Spleen (tissue), 11 donors: ENCODE results near the gene RGS1. TPM values are rescaled to one million over a fixed set of nuclear protein-coding genes. Genes with fewer than 3 reads are reported as not detected.

Experiments
- DNase-seq: peaks from one replicate; pipeline ENCODE4 v3.0.0-alpha.2; 2020
- H3K27ac ChIP-seq, 8 donors: fragments of 200-600 bp; sonication (generic) in 7 of 8; 1 replicate in 4 of 8; 2 replicates in 4 of 8; pipeline versions ENCODE4 v1.5.0 to v1.8.0; 2016 to 2021; ENCODE audit warnings: inconsistent platforms in 4 of 8, mild to moderate bottlenecking in 4 of 8, moderate library complexity in 1 of 8
- H3K27me3 ChIP-seq, 7 donors: fragments of 200-600 bp; sonication (generic) in 6 of 7; replicated peaks in 1 of 7; 1 replicate in 4 of 7; 2 replicates in 3 of 7; pipeline versions ENCODE4 v1.5.0 to v1.8.0; 2016 to 2021; ENCODE audit warnings: inconsistent platforms in 3 of 7, mild to moderate bottlenecking in 1 of 7
- H3K36me3 ChIP-seq, 6 donors: fragments of 200-600 bp; sonication (generic) in 5 of 6; 1 replicate in 4 of 6; 2 replicates in 2 of 6; pipeline versions ENCODE4 v1.5.0 to v1.8.0; 2016 to 2021; ENCODE audit warnings: inconsistent platforms in 2 of 6
- H3K4me1 ChIP-seq, 6 donors: fragments of 200-600 bp; sonication (generic) in 5 of 6; 1 replicate in 3 of 6; 2 replicates in 3 of 6; pipeline versions ENCODE4 v1.5.0 to v1.8.0; 2016 to 2021; ENCODE audit warnings: inconsistent platforms in 3 of 6
- H3K4me3 ChIP-seq, 8 donors: fragments of 200-600 bp; sonication (generic) in 7 of 8; 1 replicate in 4 of 8; 2 replicates in 4 of 8; pipeline versions ENCODE4 v1.5.0 to v1.8.0; 2016 to 2021; ENCODE audit warnings: inconsistent platforms in 4 of 8, mild to moderate bottlenecking in 4 of 8, moderate library complexity in 2 of 8
- H3K9me3 ChIP-seq, 8 donors: fragments of 200-600 bp; sonication (generic) in 7 of 8; 1 replicate in 4 of 8; 2 replicates in 4 of 8; pipeline versions ENCODE4 v1.5.0 to v1.8.0; 2016 to 2021; ENCODE audit warnings: inconsistent platforms in 4 of 8
- POLR2A ChIP-seq, 3 donors: fragments of 450-650 bp; IDR thresholded peaks; one replicate each; pipeline ENCODE4 v1.5.1; 2017; ENCODE audit warnings: antibody characterized with exemption in 3 of 3, mild to moderate bottlenecking in 1 of 3
- POLR2AphosphoS5 ChIP-seq, 3 donors: sonication (generic); formaldehyde crosslinking; IDR thresholded peaks; one replicate each; pipeline ENCODE4 v1.5.1; 2017; ENCODE audit warnings: antibody characterized with exemption in 3 of 3
- WGBS, 5 donors: extraction: QIAGEN DNeasy Blood & Tissue Kit in 3 of 5; methylation state at CpG; one replicate each; pipeline versions ENCODE4 v1.1.5 to v1.1.7; 2013 to 2018; 5-methylcytosine and 5-hydroxymethylcytosine counted together
- intact Hi-C: fragments of 100-400 bp; cut with DNase I; formaldehyde crosslinking; loops from one replicate; pipeline ENCODE4 v1.15.0; 2023; ENCODE audit warnings: low total_unique reads
- polyA plus RNA-seq, 3 donors: library from polyadenylated mRNA; stranded (reverse); fragments of 200-250 nt; gene quantifications; one replicate each; pipeline ENCODE4 v1.2.1, GENCODE V29; 2013
- total RNA-seq, 7 donors: library from RNA; depleted of rRNA in 3 of 7; stranded (reverse); fragments of >200 nt in 3 of 7; fragmentation: NEBNext Ultra II Directional in 4 of 7; extraction: Animal tissue kit (Norgen Biotek cat#: 25700) in 4 of 7; gene quantifications; one replicate each; pipeline versions ENCODE4 v1.1.0 to v1.2.1, GENCODE V29; 2016 to 2021
- TF ChIP-seq, protein P1 (sequence below), 11 experiments: fragments of 200-600 bp in 7 of 11; fragments of 450-650 bp in 4 of 11; sonication (generic) in 4 of 11; IDR thresholded peaks in 8 of 11; conservative IDR thresholded peaks in 3 of 11; 1 replicate in 7 of 11; 2 replicates in 4 of 11; pipeline versions ENCODE4 v1.4.0 to v1.8.0; 2016 to 2021; ENCODE audit warnings: antibody characterized with exemption in 11 of 11, inconsistent platforms in 4 of 11, mild to moderate bottlenecking in 1 of 11
- donor health status: healthy with polysubstance abuse.
- donor health status: DM: no; HTN: no; CAD: no; lungs with moderate emphysema.
- donor health status: DM: no; HTN: no; CAD: no.
- donor health status: Bipolar disorder and iron deficiency.
- donor health status: healthy.
- donor health status: DM: no; HTN: no; CAD: no.
- donor health status: DM: yes; HTN: yes; CAD: no.

Gene RGS1
- total and polyA plus RNA-seq, 10 donors, result 15.9 to 261 (median 68.2) TPM

- H3K4me1 ChIP-seq, result no peaks in the 10 kb centered on the region
- H3K36me3 ChIP-seq, result no peaks in the 10 kb centered on the region
- intact Hi-C loops, result no loop called here
- H3K27ac ChIP-seq, result no peak overlapping the region
- no peak for DNase-seq
- no peaks in the 10 kb centered on the region for H3K27me3 ChIP-seq
- no peaks in the 10 kb centered on the region for H3K9me3 ChIP-seq
- H3K4me3 ChIP-seq, result no peak overlapping the region
- WGBS, 5 donors, result 89 to 96% (median 93%) methylated on average over 5 of the region's 5 CpGs
- TF ChIP-seq, protein P1, sequence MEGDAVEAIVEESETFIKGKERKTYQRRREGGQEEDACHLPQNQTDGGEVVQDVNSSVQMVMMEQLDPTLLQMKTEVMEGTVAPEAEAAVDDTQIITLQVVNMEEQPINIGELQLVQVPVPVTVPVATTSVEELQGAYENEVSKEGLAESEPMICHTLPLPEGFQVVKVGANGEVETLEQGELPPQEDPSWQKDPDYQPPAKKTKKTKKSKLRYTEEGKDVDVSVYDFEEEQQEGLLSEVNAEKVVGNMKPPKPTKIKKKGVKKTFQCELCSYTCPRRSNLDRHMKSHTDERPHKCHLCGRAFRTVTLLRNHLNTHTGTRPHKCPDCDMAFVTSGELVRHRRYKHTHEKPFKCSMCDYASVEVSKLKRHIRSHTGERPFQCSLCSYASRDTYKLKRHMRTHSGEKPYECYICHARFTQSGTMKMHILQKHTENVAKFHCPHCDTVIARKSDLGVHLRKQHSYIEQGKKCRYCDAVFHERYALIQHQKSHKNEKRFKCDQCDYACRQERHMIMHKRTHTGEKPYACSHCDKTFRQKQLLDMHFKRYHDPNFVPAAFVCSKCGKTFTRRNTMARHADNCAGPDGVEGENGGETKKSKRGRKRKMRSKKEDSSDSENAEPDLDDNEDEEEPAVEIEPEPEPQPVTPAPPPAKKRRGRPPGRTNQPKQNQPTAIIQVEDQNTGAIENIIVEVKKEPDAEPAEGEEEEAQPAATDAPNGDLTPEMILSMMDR (IDR thresholded peaks at IDR 0.05 in 8 of 11, conservative IDR thresholded peaks at IDR 0.05 in 3 of 11), result no peak
- no peak for TF ChIP-seq POLR2A (IDR thresholded peaks at IDR 0.05)
- no peak for TF ChIP-seq POLR2AphosphoS5 (IDR thresholded peaks at IDR 0.05)
Observed at GRCh38 chr1:192587386-192588266, 12.1 kb downstream of the RGS1 start.

- H3K27me3 ChIP-seq, result no peaks in the 10 kb centered on the region
- intact Hi-C loops, result no loop called here
- TF ChIP-seq, protein P1 (IDR thresholded peaks at IDR 0.05 in 8 of 11, conservative IDR thresholded peaks at IDR 0.05 in 3 of 11), result no peak
- TF ChIP-seq POLR2AphosphoS5 (IDR thresholded peaks at IDR 0.05), result no peak
- TF ChIP-seq POLR2A (IDR thresholded peaks at IDR 0.05), result no peak
- no peaks in the 10 kb centered on the region for H3K36me3 ChIP-seq
- no peak overlapping the region for H3K27ac ChIP-seq
- no peak overlapping the region for H3K4me3 ChIP-seq
- no peaks in the 10 kb centered on the region for H3K9me3 ChIP-seq
- H3K4me1 ChIP-seq, result no peaks in the 10 kb centered on the region
- 76 to 92% (median 85%) methylated on average over 1 of the region's 1 CpG for WGBS, 5 donors
- DNase-seq, result no peak
Observed at GRCh38 chr1:192588546-192588945, 13.0 kb downstream of the RGS1 start.

DNA sequence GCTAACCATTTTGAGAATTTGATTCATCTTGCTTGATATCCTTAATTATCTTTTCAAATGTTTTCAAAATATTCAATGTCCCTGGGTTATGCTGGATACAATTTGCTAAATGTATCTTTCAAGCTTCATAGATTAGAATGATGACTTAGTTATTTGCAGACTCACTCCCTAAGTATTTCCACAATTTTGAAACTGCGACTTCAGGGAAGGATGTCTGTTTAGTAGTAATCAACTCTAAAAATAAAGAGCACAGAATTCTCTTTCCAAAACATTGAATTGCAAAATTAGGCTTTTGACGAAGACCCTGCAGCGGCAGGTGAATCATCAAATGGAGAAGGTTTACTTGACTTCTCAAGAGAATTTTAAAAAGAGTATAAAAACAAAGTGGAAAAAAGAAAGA, 14.2 kb downstream of the RGS1 start:
- Histone ChIP-seq H3K27ac (no peak overlapping the region), H3K4me3 (no peak overlapping the region), H3K27me3 (no peaks in the 10 kb centered on the region), H3K4me1 (no peaks in the 10 kb centered on the region), H3K9me3 (no peaks in the 10 kb centered on the region), H3K36me3 (no peaks in the 10 kb centered on the region)
- DNase-seq, result no peak
- intact Hi-C loops, result no loop called here
- 76 to 96% (median 94%) methylated on average over 3 of the region's 3 CpGs for WGBS, 5 donors
- TF ChIP-seq, protein P1 (IDR thresholded peaks at IDR 0.05 in 8 of 11, conservative IDR thresholded peaks at IDR 0.05 in 3 of 11), result no peak
- TF ChIP-seq POLR2A (IDR thresholded peaks at IDR 0.05), result no peak
- no peak for TF ChIP-seq POLR2AphosphoS5 (IDR thresholded peaks at IDR 0.05)

DNA sequence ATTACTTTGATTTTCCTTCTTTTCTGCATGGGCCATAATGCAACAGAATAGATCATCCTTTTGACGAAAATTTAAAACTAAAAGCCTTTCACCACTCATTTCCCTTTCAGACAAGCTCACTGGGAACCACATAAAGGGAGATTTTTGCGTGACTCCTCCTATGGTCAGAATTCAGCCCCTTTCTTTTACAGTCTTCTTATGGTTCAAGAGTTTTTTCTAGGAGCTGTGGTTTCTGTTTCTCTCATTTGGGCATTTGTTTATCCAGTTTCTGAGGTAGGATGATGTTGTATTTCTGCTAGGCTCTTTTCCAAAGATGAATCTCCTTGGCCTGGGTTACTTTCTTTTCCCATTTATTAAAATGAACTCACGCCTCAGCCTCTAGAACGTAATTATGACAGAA, 16.9 kb downstream of the RGS1 start:
- intact Hi-C loops, result no loop called here
- Histone ChIP-seq H3K27me3 (no peaks in the 10 kb centered on the region), H3K27ac (no peak overlapping the region), H3K4me3 (no peak overlapping the region), H3K4me1 (no peaks in the 10 kb centered on the region), H3K36me3 (no peaks in the 10 kb centered on the region), H3K9me3 (no peaks in the 10 kb centered on the region)
- no peak for DNase-seq
- TF ChIP-seq, protein P1 (IDR thresholded peaks at IDR 0.05 in 8 of 11, conservative IDR thresholded peaks at IDR 0.05 in 3 of 11), result no peak
- no peak for TF ChIP-seq POLR2AphosphoS5 (IDR thresholded peaks at IDR 0.05)
- 70 to 89% (median 80%) methylated on average over 4 of the region's 4 CpGs for WGBS, 5 donors
